GM21723 (cell line): Measurements from ENCODE around the gene C1RL.
"Not testable (repeated sequence)": the region's sequence is repeated elsewhere in the genome, so short reads cannot be mapped to it uniquely, and the experiment has no call there.

Experiments used
- ATAC-seq: cut with Tn5 transposase; IDR thresholded peaks from one replicate; pipeline ENCODE4 v1.9.1; 2021; ENCODE audit warnings: mild to moderate bottlenecking, moderate library complexity; ENCODE audit not compliant: unreplicated experiment

The C1RL gene

GRCh38 chr12:7116916-7117315, 7.9 kb upstream of the C1RL start:
- no peak for ATAC-seq

DNA sequence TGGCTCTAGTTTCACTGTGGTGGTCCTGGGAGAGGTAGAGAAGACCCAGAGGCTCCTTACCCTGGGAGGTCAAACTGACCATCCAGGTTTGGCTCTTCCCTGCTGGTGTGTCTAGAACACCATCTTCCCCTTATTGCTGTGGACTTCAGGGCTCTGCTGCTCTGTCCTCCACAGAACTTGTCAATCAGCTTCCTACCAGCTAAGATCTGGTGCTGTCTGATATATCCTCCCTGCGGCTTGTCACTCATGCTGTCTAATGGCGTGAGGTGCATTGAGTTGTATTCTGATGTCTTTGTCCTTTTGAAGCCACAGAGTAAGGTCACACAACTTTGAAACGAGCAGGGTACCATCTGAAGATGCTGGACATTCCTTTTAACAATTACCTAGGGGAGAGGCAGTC, 7.2 kb upstream of the C1RL start:
- ATAC-seq, result no peak

- ATAC-seq, result no peak
These were observed 5.8 kb upstream of the C1RL start for GRCh38 chr12:7114851-7115250.

- ATAC-seq, result no peak
These were observed 5.0 kb upstream of the C1RL start for GRCh38 chr12:7114008-7114407.

DNA sequence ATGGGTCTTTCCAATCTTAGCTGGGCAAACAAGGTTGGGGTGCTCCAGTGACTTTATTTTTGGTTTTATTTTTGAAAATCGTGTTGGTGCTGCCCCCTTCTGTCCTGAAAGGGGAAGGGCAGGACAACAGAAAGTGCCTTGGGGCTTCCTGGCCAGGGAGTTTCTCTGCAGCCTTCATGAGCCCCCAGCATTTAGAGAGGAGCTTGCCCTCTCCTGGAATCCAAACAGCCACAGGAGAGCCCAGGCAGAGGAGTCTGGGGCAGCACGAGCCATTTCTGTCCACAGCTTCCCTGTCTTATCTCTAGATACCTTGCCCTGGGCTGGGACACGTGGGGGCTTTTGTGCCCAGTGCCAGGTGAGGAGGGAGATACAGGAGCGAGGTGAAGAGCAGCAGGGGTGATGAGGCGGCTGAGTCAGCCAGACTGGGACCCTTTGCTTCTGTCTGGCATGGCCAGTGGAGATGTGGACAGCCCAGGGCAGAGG, 4.4 kb upstream of the C1RL start:
- no peak for ATAC-seq

DNA sequence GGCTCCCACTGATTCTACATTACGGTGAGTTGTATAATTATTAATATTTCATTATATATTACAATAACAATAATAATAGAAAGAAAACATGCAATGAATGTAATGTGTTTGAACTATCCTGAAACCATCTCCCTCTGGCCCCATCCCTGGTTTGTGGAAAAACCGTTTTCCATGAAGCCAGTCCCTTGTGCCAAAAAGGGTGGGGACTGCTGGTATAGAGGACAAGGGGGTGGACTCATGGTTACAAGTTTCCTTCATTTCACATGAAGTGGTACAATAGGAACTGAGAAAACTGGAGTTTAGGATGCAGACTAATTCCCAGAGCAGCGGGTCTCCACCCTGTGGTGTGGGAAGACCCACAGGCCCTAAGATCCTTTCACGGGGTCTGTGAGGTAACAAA, 3.0 kb upstream of the C1RL start:
- no peak for ATAC-seq

DNA sequence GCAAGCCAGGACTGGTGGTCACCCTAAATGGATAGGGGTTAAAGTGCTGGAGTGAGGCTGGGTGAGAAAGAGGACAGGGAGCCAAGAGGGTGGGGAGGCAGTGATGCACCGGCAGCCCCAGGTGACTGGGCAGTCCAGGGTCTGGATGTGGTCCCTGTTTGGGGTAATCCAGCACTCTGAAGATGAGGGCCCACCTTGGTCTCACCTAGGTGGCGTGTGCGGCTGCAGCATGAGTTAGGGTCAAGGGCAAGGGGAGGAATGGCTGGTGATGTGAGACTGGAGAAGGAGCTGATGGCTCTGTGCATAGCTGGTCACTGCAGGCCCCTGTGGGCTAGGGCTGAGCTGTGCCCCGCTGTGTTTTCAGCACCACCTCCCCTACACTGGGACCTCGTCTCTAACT, 1.6 kb upstream of the C1RL start:
- ATAC-seq, result no peak

GRCh38 chr12:7109572-7109920, 532 bp upstream of the C1RL start:
- ATAC-seq, result no peak

GRCh38 chr12:7108003-7108795, 815 bp downstream of the C1RL start:
- peak; percentile 93 for ATAC-seq

GRCh38 chr12:7107636-7108002, 1.4 kb downstream of the C1RL start:
- ATAC-seq, result peak; percentile 3

DNA sequence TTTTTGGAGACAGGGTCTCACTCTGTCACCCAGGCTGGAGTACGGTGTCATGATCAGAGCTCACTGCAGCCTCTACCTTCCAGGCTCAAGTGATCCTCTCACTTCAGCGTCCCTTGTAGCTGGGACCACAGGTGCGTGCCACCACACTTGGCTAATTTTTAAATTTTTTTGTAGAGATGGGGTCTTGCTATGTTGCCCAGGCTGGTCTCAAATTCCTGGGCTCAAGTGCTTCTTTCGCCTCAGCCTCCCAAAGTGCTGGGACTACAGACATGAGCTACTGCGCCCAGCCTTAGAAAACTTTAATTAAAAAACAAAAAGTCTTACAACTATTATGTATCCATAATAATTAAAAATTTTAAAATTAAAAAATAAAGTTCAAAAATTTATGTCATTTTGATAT, 1.8 kb downstream of the C1RL start:
- not testable (repeated sequence) for ATAC-seq

- ATAC-seq, result no peak
These were observed 2.9 kb downstream of the C1RL start for GRCh38 chr12:7106082-7106481.

GRCh38 chr12:7103837-7104584, 5.0 kb downstream of the C1RL start:
- ATAC-seq, result no peak

GRCh38 chr12:7102582-7102981, 6.4 kb downstream of the C1RL start:
- no peak for ATAC-seq

DNA sequence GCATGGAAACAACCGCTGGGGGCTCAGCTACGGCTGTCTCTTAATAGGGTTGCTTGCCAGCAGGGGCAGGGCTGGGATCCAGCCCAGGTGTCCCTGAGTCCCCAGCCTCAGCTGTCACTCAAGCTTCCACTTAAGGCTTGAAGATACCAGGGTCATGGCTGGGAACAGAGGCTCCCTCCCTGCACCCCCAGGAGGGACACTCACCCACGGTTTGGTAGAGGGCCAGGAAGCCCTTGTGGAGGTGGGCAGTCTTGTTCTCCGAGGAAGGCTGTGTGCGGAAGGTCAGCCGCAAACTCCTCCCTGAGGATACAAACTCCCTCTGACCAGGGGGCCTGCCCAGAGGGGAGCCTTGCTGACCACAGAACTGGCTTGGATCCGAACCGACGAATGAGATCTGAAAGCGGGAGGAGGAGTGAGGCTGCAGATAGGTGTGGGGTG, 7.3 kb downstream of the C1RL start:
- no peak for ATAC-seq

- ATAC-seq, result no peak
These were observed 7.8 kb downstream of the C1RL start for GRCh38 chr12:7101047-7101693.

DNA sequence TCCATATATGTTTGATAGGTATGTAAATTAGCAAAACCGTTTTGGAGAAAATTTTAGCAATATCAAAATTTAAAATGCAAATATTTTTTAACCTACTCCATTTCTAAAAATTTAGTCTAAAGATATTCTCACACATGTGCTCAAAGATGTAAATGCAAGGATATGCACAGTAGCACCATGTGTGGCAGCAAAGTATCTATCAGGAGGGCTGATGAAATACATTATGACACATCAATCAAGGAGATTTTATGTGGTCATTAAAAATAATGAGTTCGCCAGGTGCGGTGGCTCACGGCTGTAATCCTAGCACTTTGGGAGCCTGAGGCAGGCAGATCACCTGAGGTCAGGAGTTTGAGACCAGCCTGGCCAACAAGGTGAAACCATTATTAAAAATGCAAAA, 8.8 kb downstream of the C1RL start:
- ATAC-seq, result no peak

GRCh38 chr12:7099290-7099996, 9.6 kb downstream of the C1RL start:
- ATAC-seq, result no peak

DNA sequence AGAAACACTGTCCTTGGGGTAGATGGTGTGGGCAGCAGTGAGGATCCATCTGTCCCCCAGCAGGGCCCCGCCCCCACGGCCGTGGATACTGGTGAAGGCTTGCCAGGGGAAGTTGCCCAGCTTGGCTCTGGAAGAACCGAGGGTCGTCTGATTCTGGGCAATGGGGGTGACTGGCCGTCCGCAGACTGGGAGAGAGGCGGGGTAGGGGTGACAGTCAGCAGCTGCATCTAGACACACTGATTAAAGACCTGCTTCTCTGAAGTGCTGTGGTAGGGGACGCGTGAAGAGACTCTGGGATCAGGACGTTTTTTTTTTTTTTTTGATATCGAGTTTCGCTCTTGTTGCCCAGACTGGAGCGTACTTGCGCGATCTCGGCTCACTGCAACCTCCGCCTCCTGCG, 12.0 kb downstream of the C1RL start:
- ATAC-seq, result no peak

DNA sequence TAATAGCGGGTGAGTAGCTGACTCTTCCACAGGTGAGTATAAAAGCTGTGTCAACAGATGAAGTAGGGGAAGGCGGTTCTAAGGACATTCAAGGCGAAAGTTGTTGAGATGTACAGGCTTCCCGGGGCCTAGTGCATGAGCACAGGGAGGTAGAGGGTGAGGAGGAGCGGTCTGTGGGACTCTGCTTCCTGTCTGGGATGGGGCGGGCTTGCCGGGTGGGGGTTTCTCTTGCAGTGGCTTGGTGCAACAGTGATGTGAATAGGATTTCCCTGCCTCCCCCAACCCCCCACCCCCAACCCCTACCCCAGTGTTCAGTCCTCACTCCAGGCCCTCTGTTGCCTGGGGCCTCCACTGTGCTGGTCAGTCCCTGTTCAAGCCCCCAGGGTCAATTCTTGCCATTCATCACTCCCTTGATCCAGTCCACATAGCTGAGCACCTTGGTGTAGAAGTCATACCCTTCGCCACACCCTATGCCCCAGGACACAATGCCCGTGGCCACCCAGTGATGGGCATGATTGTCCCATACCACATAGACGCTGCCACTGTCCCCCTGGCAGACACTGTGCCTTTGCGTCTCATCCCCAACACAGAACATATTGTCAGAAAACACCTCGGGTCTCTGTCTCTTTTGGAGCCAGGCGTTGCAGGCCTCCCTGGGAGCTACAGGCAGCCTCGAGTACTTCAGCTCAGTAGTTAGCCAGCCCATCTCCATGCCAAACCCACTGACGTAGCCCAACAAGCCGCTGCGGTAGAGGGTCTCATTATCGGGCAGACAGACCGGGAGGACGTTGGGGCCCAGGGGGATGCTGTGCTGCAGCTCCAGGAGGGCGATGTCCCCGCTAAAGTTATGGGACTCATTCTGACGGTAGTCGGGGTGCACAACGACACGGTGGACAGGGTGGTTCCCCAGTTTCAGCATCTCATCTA, 12.7 kb downstream of the C1RL start:
- no peak for ATAC-seq
